SK-N-SH treated with all-trans-retinoic acid at 6 μM for 48 hours (cell line): ENCODE data around the gene CDH9.

Experiments used
- ATAC-seq: fragments of 200-7000 bp; cut with Tn5 transposase; 3 replicates; pipeline ENCODE4 v1.9.1; 2020; ENCODE audit warnings: mild to moderate bottlenecking, moderate library complexity
- ARNTL ChIP-seq: fragments of 450-650 bp; formaldehyde crosslinking; IDR thresholded peaks from 2 replicates; pipeline ENCODE4 v1.5.0; 2020; ENCODE audit warnings: low read depth, mild to moderate bottlenecking, moderate library complexity, borderline replicate concordance
- BACH2 ChIP-seq: fragments of 250-450 bp; sonication (Bioruptor Pico); IDR thresholded peaks from 2 replicates; pipeline ENCODE4 v1.9.0; 2021; ENCODE audit warnings: mild to moderate bottlenecking, borderline replicate concordance
- CSDC2 ChIP-seq: fragments of 250-450 bp; sonication (Bioruptor Pico); IDR thresholded peaks from 2 replicates; pipeline ENCODE4 v1.5.0; 2020; ENCODE audit warnings: mild to moderate bottlenecking, moderate library complexity
- ESRRG ChIP-seq: fragments of 250-450 bp; sonication (Bioruptor Pico); IDR thresholded peaks from 2 replicates; pipeline ENCODE4 v1.6.1; 2021; ENCODE audit warnings: mild to moderate bottlenecking
- GLIS3 ChIP-seq: fragments of 250-450 bp; sonication (Bioruptor Pico); IDR thresholded peaks from 2 replicates; pipeline ENCODE4 v1.5.0; 2020; ENCODE audit warnings: mild to moderate bottlenecking, moderate library complexity
- ISL1 ChIP-seq: fragments of 250-450 bp; sonication (Bioruptor Pico); IDR thresholded peaks from 2 replicates; pipeline ENCODE4 v2.1.2; 2022; ENCODE audit warnings: mild to moderate bottlenecking, moderate library complexity
- OSR1 ChIP-seq: fragments of 250-450 bp; sonication (Bioruptor Pico); IDR thresholded peaks from 2 replicates; pipeline ENCODE4 v1.8.0; 2022; ENCODE audit warnings: moderate library complexity, mild to moderate bottlenecking, inconsistent platforms
- PPARA ChIP-seq: fragments of 250-450 bp; sonication (Bioruptor Pico); IDR thresholded peaks from 2 replicates; pipeline ENCODE4 v1.5.0; 2020; ENCODE audit warnings: mild to moderate bottlenecking, borderline replicate concordance
- RARB ChIP-seq: fragments of 250-450 bp; sonication (Bioruptor Pico); IDR thresholded peaks from 2 replicates; pipeline ENCODE4 v1.8.0; 2021; ENCODE audit warnings: mild to moderate bottlenecking, moderate library complexity
- SNAI2 ChIP-seq: fragments of 250-450 bp; sonication (Bioruptor Pico); IDR thresholded peaks from 2 replicates; pipeline ENCODE4 v1.5.0; 2020; ENCODE audit warnings: mild to moderate bottlenecking, moderate library complexity
- TCF4 ChIP-seq: fragments of 250-450 bp; sonication (Bioruptor Pico); IDR thresholded peaks from 2 replicates; pipeline ENCODE4 v1.8.0; 2021; ENCODE audit warnings: mild to moderate bottlenecking, moderate library complexity, borderline replicate concordance
- TOX ChIP-seq: fragments of 250-450 bp; sonication (Bioruptor Pico); IDR thresholded peaks from 2 replicates; pipeline ENCODE4 v1.8.0; 2021; ENCODE audit warnings: mild to moderate bottlenecking, moderate library complexity, borderline replicate concordance
- ZC3H10 ChIP-seq: fragments of 250-450 bp; sonication (Bioruptor Pico); IDR thresholded peaks from 2 replicates; pipeline ENCODE4 v1.5.1; 2021; ENCODE audit warnings: mild to moderate bottlenecking, moderate library complexity
- ZFP3 ChIP-seq: fragments of 250-450 bp; sonication (Bioruptor Pico); IDR thresholded peaks from 2 replicates; pipeline ENCODE4 v1.5.0; 2020; ENCODE audit warnings: mild to moderate bottlenecking, moderate library complexity
- ZFP30 ChIP-seq: fragments of 450-650 bp; formaldehyde crosslinking; IDR thresholded peaks from 2 replicates; pipeline ENCODE4 v1.5.0; 2022; ENCODE audit warnings: mild to moderate bottlenecking, moderate library complexity
- ZNF565 ChIP-seq: fragments of 450-650 bp; formaldehyde crosslinking; conservative IDR thresholded peaks from 2 replicates; pipeline ENCODE4 v1.5.0; 2020; ENCODE audit warnings: low read depth, mild to moderate bottlenecking, moderate library complexity
- ZNF70 ChIP-seq: fragments of 450-650 bp; formaldehyde crosslinking; IDR thresholded peaks from 2 replicates; pipeline ENCODE4 v1.5.0; 2020; ENCODE audit warnings: mild to moderate bottlenecking, moderate library complexity
- ZNF8 ChIP-seq: fragments of 450-650 bp; formaldehyde crosslinking; IDR thresholded peaks from 2 replicates; pipeline ENCODE4 v1.5.0; 2020; ENCODE audit warnings: mild to moderate bottlenecking, moderate library complexity
- TF ChIP-seq, protein P1 (sequence below): fragments of 250-450 bp; sonication (Bioruptor Pico); IDR thresholded peaks from 2 replicates; pipeline ENCODE4 v1.8.0; 2020; ENCODE audit warnings: mild to moderate bottlenecking, moderate library complexity, borderline replicate concordance
- TF ChIP-seq, protein P2 (sequence below): fragments of 250-450 bp; sonication (Bioruptor Pico); IDR thresholded peaks from 2 replicates; pipeline ENCODE4 v1.5.1; 2020; ENCODE audit warnings: low read depth, mild to moderate bottlenecking, moderate library complexity
- TF ChIP-seq, protein P3 (sequence below): fragments of 250-450 bp; sonication (Bioruptor Pico); IDR thresholded peaks from 2 replicates; pipeline ENCODE4 v1.8.0; 2021; ENCODE audit warnings: low read depth, mild to moderate bottlenecking, moderate library complexity, borderline replicate concordance
- TF ChIP-seq, protein P4 (sequence below): fragments of 250-450 bp; sonication (Bioruptor Pico); IDR thresholded peaks from 2 replicates; pipeline ENCODE4 v1.5.0; 2020; ENCODE audit warnings: mild to moderate bottlenecking, moderate library complexity

The CDH9 gene

DNA sequence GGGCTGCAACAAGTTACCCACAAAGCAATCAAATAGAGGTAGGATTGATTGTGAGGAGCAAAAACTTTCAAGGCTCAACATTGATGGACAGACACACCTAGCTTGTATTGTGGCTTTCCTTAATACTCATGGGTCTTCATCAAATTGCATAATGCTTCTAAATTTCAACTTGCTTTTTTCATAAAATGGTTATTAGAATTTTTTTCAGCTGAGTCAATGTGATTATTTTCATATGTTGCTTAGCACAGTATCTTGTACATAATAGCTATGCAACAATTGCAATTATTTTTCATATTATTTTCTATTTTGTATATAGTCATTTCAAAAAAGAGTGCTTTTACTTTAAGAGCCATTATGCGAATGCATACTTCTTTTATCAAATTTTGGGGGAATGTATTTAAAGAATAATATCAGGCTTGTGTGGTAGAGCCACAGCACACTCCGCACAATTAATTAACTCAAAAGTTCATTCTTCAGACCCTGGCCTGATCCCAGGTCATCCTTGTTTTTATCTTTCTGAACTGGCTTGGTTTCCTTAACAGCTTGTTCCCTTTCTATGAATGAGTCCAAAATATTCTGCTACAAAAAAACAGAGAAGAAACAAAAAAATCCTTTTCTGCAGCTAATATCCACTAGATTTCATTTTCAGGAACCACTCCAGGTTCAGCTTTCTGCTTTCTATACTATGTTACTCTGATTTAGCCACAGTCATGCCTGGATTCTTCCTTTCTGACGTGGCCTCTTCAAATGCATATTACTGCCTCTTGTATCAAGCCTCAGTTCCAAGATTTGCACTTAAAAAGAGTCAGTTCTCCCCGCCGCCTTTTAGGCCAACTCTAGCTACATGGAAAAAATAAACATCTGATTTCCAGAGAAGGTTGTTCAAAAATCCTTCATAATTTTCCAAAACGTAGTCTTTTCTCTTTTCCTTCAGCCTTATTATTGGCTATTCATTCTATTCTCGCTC, 45.3 kb upstream of the CDH9 start:
- TF ChIP-seq, protein P1, sequence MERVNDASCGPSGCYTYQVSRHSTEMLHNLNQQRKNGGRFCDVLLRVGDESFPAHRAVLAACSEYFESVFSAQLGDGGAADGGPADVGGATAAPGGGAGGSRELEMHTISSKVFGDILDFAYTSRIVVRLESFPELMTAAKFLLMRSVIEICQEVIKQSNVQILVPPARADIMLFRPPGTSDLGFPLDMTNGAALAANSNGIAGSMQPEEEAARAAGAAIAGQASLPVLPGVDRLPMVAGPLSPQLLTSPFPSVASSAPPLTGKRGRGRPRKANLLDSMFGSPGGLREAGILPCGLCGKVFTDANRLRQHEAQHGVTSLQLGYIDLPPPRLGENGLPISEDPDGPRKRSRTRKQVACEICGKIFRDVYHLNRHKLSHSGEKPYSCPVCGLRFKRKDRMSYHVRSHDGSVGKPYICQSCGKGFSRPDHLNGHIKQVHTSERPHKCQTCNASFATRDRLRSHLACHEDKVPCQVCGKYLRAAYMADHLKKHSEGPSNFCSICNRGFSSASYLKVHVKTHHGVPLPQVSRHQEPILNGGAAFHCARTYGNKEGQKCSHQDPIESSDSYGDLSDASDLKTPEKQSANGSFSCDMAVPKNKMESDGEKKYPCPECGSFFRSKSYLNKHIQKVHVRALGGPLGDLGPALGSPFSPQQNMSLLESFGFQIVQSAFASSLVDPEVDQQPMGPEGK (CRISPR knock-in tag), result no peak
- TF ChIP-seq SNAI2 (CRISPR knock-in tag), result no peak
- no peak for TF ChIP-seq ZNF8
- TF ChIP-seq OSR1 (CRISPR knock-in tag), result no peak
- TF ChIP-seq ARNTL (CRISPR knock-in tag), result no peak
- TF ChIP-seq ZNF565 (CRISPR knock-in tag), result no peak
- TF ChIP-seq BACH2 (CRISPR knock-in tag), result no peak
- TF ChIP-seq TOX, result no peak
- TF ChIP-seq ZNF70 (CRISPR knock-in tag), result no peak
- no peak for TF ChIP-seq ZFP30
- no peak for TF ChIP-seq ZFP3 (CRISPR knock-in tag)
- no peak for TF ChIP-seq CSDC2 (CRISPR knock-in tag)
- no peak for TF ChIP-seq ESRRG (CRISPR knock-in tag)
- TF ChIP-seq, protein P2, sequence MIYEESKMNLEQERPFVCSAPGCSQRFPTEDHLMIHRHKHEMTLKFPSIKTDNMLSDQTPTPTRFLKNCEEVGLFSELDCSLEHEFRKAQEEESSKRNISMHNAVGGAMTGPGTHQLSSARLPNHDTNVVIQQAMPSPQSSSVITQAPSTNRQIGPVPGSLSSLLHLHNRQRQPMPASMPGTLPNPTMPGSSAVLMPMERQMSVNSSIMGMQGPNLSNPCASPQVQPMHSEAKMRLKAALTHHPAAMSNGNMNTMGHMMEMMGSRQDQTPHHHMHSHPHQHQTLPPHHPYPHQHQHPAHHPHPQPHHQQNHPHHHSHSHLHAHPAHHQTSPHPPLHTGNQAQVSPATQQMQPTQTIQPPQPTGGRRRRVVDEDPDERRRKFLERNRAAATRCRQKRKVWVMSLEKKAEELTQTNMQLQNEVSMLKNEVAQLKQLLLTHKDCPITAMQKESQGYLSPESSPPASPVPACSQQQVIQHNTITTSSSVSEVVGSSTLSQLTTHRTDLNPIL, result no peak
- no peak for TF ChIP-seq RARB (CRISPR knock-in tag)
- TF ChIP-seq, protein P3, sequence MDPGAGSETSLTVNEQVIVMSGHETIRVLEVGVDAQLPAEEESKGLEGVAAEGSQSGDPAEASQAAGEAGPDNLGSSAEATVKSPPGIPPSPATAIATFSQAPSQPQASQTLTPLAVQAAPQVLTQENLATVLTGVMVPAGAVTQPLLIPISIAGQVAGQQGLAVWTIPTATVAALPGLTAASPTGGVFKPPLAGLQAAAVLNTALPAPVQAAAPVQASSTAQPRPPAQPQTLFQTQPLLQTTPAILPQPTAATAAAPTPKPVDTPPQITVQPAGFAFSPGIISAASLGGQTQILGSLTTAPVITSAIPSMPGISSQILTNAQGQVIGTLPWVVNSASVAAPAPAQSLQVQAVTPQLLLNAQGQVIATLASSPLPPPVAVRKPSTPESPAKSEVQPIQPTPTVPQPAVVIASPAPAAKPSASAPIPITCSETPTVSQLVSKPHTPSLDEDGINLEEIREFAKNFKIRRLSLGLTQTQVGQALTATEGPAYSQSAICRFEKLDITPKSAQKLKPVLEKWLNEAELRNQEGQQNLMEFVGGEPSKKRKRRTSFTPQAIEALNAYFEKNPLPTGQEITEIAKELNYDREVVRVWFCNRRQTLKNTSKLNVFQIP (CRISPR knock-in tag), result no peak
- TF ChIP-seq ISL1 (CRISPR knock-in tag), result no peak
- no peak for TF ChIP-seq ZC3H10
- ATAC-seq, result no peak

DNA sequence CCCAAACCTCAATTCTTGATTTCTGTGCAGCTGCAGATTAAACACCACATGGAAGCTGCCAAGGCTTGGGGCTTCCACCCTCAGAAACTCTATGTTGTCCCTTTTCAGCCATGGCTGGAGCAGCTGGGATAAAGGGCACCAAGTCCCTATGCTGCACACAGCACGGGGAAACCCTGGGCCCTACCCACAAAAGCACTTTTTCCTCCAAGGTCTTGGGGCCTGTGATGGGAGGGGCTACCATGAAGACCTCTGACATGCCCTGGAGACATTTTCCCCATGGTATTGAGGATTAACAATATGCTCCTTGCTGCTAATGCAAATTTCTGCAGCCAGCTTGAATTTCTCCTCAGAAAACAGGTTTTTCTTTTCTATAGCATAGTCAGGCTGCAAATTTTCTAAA, 41.8 kb upstream of the CDH9 start:
- ATAC-seq, result no peak
- TF ChIP-seq OSR1 (CRISPR knock-in tag), result no peak
- no peak for TF ChIP-seq ESRRG (CRISPR knock-in tag)
- no peak for TF ChIP-seq ZFP3 (CRISPR knock-in tag)
- TF ChIP-seq, protein P2, result no peak
- no peak for TF ChIP-seq RARB (CRISPR knock-in tag)
- TF ChIP-seq TCF4 (CRISPR knock-in tag), result no peak
- TF ChIP-seq ARNTL (CRISPR knock-in tag), result no peak
- TF ChIP-seq BACH2 (CRISPR knock-in tag), result no peak
- TF ChIP-seq ZFP30, result no peak
- TF ChIP-seq GLIS3 (CRISPR knock-in tag), result no peak
- TF ChIP-seq, protein P1 (CRISPR knock-in tag), result no peak
- no peak for TF ChIP-seq TOX
- no peak for TF ChIP-seq ZNF565 (CRISPR knock-in tag)
- TF ChIP-seq ZNF70 (CRISPR knock-in tag), result no peak
- TF ChIP-seq PPARA (CRISPR knock-in tag), result no peak
- no peak for TF ChIP-seq CSDC2 (CRISPR knock-in tag)
- TF ChIP-seq, protein P4, sequence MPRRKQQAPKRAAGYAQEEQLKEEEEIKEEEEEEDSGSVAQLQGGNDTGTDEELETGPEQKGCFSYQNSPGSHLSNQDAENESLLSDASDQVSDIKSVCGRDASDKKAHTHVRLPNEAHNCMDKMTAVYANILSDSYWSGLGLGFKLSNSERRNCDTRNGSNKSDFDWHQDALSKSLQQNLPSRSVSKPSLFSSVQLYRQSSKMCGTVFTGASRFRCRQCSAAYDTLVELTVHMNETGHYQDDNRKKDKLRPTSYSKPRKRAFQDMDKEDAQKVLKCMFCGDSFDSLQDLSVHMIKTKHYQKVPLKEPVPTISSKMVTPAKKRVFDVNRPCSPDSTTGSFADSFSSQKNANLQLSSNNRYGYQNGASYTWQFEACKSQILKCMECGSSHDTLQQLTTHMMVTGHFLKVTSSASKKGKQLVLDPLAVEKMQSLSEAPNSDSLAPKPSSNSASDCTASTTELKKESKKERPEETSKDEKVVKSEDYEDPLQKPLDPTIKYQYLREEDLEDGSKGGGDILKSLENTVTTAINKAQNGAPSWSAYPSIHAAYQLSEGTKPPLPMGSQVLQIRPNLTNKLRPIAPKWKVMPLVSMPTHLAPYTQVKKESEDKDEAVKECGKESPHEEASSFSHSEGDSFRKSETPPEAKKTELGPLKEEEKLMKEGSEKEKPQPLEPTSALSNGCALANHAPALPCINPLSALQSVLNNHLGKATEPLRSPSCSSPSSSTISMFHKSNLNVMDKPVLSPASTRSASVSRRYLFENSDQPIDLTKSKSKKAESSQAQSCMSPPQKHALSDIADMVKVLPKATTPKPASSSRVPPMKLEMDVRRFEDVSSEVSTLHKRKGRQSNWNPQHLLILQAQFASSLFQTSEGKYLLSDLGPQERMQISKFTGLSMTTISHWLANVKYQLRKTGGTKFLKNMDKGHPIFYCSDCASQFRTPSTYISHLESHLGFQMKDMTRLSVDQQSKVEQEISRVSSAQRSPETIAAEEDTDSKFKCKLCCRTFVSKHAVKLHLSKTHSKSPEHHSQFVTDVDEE (CRISPR knock-in tag), result no peak
- TF ChIP-seq, all 23 proteins: peak for 0
